Inflammatory macrophage treated with lipopolysaccharide for 4 hours (primary cell): ENCODE measurements around the gene UBR3.
"Not testable (repeated sequence)": the region's sequence is repeated elsewhere in the genome, so short reads cannot be mapped to it uniquely, and the experiment has no call there.

Source experiments
- DNase-seq: peaks from one replicate; pipeline ENCODE4 v3.0.0-alpha.2; 2020

The UBR3 gene

GRCh38 chr2:170119326-170119725 lies 292.1 kb downstream of the UBR3 start:
- not testable (repeated sequence) for DNase-seq

GRCh38 chr2:170121689-170122088 lies 294.4 kb downstream of the UBR3 start:
- no peak for DNase-seq

GRCh38 chr2:170122883-170123547 lies 295.8 kb downstream of the UBR3 start:
- DNase-seq = no peak

- DNase-seq = no peak
These were observed 296.3 kb downstream of the UBR3 start for GRCh38 chr2:170123593-170123992.

GRCh38 chr2:170126138-170126728 lies 299.0 kb downstream of the UBR3 start:
- DNase-seq = not testable (repeated sequence)
